GM12892 (cell line): ENCODE measurements around the gene CAPZA2.
"Not testable (repeated sequence)": the region's sequence is repeated elsewhere in the genome, so short reads cannot be mapped to it uniquely, and the experiment has no call there.

ENCODE experiments used
- POLR2A ChIP-seq: IDR thresholded peaks from 2 replicates; pipeline ENCODE4 v1.6.1; 2011; ENCODE audit warnings: low read depth, low read length, control low read depth
- POLR2AphosphoS5 ChIP-seq: IDR thresholded peaks from 2 replicates; pipeline ENCODE4 v1.6.1; 2011; ENCODE audit warnings: low read depth, low read length, control low read depth
- TAF1 ChIP-seq: IDR thresholded peaks from 2 replicates; pipeline ENCODE4 v1.6.1; 2011; ENCODE audit warnings: low read depth, mild to moderate bottlenecking, control low read depth, low read length, borderline replicate concordance

DNA sequence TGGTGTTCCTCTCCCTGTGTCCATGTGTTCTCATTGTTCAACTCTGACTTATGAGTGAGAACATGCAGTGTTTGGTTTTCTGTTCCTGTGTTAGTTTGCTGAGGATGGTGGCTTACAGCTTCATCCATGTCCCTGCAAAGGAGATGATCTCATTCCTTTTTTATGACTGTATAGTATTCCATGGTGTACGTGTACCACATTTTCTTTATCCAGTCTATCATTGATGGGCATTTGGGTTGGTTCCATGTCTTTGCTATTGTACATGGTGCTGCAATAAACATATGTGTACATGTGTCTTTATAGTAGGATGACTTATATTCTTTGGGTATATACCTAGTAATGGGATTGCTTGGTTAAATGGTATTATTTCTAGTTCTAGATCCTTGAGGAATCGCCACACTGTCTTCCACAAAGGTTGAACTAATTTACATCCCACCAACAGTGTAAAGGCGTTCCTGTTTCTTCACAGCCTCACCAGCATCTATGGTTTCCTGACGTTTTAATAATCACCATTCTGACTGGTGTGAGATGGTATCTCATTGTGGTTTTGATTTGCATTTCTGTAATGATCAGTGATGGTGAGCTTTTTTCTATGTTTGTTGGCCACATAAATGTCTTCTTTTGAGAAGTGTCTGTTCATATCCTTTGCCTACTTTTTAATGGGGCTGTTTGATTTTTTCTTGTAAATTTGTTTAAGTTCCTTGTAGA, 99.7 kb downstream of the CAPZA2 start:
- not testable (repeated sequence) for TF ChIP-seq TAF1, POLR2A, POLR2AphosphoS5
